Smooth muscle cell (in vitro differentiated cells): ENCODE measurements around the gene ALPG. TPM values are rescaled to one million over a fixed set of nuclear protein-coding genes. Genes with fewer than 3 reads are reported as not detected.

Experiments used
- DNase-seq: peaks from one replicate; lab custom pipeline; 2025; ENCODE audit not compliant: unreplicated experiment; lab: John Stamatoyannopoulos, UW
- H2AFZ ChIP-seq: fragments of 200-600 bp; sonication (generic); 2 replicates; pipeline ENCODE4 v1.6.0; 2016; ENCODE audit warnings: antibody characterized with exemption, low read depth, mild to moderate bottlenecking
- H3F3A ChIP-seq: fragments of 200-600 bp; sonication (generic); 2 replicates; pipeline ENCODE4 v1.6.0; 2017; ENCODE audit warnings: antibody characterized with exemption, low read depth
- H3K27ac ChIP-seq: fragments of 200-600 bp; sonication (generic); 2 replicates; pipeline ENCODE4 v1.5.1; 2016; ENCODE audit warnings: low read depth, mild to moderate bottlenecking
- H3K27me3 ChIP-seq: fragments of 200-600 bp; sonication (generic); 2 replicates; pipeline ENCODE4 v1.6.1; 2016; ENCODE audit warnings: low read depth, mild to moderate bottlenecking
- H3K36me3 ChIP-seq: fragments of 200-600 bp; sonication (generic); 2 replicates; pipeline ENCODE4 v1.5.1; 2016; ENCODE audit warnings: low read depth
- H3K4me1 ChIP-seq: fragments of 200-600 bp; sonication (generic); 2 replicates; pipeline ENCODE4 v1.5.1; 2016; ENCODE audit warnings: low read depth
- H3K4me2 ChIP-seq: fragments of 200-600 bp; sonication (generic); 2 replicates; pipeline ENCODE4 v1.6.0; 2016; ENCODE audit warnings: mild to moderate bottlenecking
- H3K4me3 ChIP-seq: fragments of 200-600 bp; sonication (generic); 2 replicates; pipeline ENCODE4 v1.5.1; 2016; ENCODE audit warnings: mild to moderate bottlenecking
- H3K79me2 ChIP-seq: fragments of 200-600 bp; sonication (generic); 2 replicates; pipeline ENCODE4 v1.6.0; 2016; ENCODE audit warnings: low read depth, mild to moderate bottlenecking
- H3K9ac ChIP-seq: fragments of 200-600 bp; sonication (generic); 2 replicates; pipeline ENCODE4 v1.6.0; 2016; ENCODE audit warnings: low read depth
- H3K9me3 ChIP-seq: fragments of 200-600 bp; sonication (generic); replicated peaks from 2 replicates; pipeline ENCODE4 v1.5.1; 2016; ENCODE audit warnings: low read depth
- H4K20me1 ChIP-seq: fragments of 200-600 bp; sonication (generic); 2 replicates; pipeline ENCODE4 v1.6.0; 2016; ENCODE audit warnings: low read depth
- WGBS: methylation state at CpG from one replicate; pipeline ENCODE4 v1.1.7; 2016; ENCODE audit warnings: low lambda C conversion rate; 5-methylcytosine and 5-hydroxymethylcytosine counted together
- polyA plus RNA-seq: library from polyadenylated mRNA; unstranded; fragments of >200 nt; fragmentation: Nextera tagmentation; extraction: Ambion mirVana; gene quantifications from 2 replicates; pipeline ENCODE4 v1.2.1, GENCODE V29; 2016
- total RNA-seq: library from RNA; depleted of rRNA; stranded (reverse); fragments of >200 nt; gene quantifications from 2 replicates; pipeline ENCODE4 v1.2.3, GENCODE V29; 2014
- TF ChIP-seq, protein P1 (sequence below): fragments of 200-600 bp; sonication (generic); IDR thresholded peaks from 2 replicates; pipeline ENCODE4 v1.5.1; 2017; ENCODE audit warnings: borderline replicate concordance, mild to moderate bottlenecking, antibody characterized with exemption; ENCODE audit not compliant: insufficient read depth, poor library complexity, severe bottlenecking

Gene ALPG
- total and polyA plus RNA-seq, 2 experiments from 2014 or later = not detected

DNA sequence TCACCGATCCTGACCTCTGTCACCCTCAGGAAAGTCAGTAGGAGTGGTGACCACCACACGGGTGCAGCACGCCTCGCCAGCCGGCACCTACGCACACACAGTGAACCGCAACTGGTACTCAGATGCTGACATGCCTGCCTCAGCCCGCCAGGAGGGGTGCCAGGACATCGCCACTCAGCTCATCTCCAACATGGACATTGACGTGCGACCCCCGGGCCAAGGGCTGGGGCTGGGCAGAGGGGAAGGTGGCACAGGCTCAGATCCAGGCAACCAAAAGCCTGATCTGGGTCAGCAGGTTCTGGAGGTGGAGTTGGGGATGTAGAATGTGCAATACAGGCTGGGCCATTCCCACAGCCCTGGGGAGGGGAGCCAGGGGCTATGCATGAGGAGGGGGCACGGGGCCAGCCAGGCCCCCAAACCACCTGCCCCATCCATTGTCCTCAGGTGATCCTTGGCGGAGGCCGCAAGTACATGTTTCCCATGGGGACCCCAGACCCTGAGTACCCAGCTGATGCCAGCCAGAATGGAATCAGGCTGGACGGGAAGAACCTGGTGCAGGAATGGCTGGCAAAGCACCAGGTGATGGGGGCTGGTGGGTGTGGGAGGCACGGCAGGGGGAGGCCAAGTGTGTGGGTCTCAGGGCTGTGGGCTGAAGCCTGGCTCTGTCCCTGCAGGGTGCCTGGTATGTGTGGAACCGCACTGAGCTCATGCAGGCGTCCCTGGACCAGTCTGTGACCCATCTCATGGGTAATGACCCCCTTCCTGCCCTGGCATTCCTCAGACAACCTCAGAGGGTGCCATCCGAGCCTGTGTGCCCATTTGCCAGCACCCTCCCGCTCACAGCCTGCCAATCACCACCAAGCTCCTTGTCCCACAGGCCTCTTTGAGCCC is 50.7 kb downstream of the ALPG start:
- no peak for DNase-seq
- 82% methylated on average over 21 of the region's 21 CpGs for WGBS
- H3K9me3 ChIP-seq = no peaks in the 10 kb centered on the region
- no peak overlapping the region for H2AFZ ChIP-seq
- no peak overlapping the region for H3K4me3 ChIP-seq
- H3F3A ChIP-seq = no peaks in the 10 kb centered on the region
- H3K9ac ChIP-seq = no peak overlapping the region
- no peaks in the 10 kb centered on the region for H4K20me1 ChIP-seq
- TF ChIP-seq, protein P1, sequence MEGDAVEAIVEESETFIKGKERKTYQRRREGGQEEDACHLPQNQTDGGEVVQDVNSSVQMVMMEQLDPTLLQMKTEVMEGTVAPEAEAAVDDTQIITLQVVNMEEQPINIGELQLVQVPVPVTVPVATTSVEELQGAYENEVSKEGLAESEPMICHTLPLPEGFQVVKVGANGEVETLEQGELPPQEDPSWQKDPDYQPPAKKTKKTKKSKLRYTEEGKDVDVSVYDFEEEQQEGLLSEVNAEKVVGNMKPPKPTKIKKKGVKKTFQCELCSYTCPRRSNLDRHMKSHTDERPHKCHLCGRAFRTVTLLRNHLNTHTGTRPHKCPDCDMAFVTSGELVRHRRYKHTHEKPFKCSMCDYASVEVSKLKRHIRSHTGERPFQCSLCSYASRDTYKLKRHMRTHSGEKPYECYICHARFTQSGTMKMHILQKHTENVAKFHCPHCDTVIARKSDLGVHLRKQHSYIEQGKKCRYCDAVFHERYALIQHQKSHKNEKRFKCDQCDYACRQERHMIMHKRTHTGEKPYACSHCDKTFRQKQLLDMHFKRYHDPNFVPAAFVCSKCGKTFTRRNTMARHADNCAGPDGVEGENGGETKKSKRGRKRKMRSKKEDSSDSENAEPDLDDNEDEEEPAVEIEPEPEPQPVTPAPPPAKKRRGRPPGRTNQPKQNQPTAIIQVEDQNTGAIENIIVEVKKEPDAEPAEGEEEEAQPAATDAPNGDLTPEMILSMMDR = no peak
- H3K27ac ChIP-seq = no peak overlapping the region
- H3K79me2 ChIP-seq = no peaks in the 10 kb centered on the region
- peaks cover 21% of the 10 kb centered on the region for H3K27me3 ChIP-seq
- H3K36me3 ChIP-seq = no peaks in the 10 kb centered on the region
- H3K4me2 ChIP-seq = no peak overlapping the region
- no peaks in the 10 kb centered on the region for H3K4me1 ChIP-seq

DNA sequence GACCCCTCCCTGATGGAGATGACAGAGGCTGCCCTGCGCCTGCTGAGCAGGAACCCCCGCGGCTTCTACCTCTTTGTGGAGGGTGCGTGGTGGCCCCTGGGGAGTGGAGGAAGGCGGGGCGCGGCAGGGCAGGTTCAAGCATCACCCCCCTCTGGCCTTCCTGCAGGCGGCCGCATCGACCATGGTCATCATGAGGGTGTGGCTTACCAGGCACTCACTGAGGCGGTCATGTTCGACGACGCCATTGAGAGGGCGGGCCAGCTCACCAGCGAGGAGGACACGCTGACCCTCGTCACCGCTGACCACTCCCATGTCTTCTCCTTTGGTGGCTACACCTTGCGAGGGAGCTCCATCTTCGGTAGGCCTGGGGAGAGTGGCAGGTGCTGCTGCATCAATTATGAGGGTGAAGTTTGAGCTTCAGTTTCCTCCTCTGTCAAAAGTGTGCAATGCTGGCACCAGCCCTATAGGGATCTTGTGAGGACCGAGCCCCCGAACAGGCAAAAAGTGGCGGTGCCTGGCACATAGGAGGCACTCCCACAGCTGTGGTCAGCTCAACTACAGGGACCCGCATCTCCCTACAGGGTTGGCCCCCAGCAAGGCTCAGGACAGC is 51.5 kb downstream of the ALPG start:
- Histone ChIP-seq H3K9me3 (no peaks in the 10 kb centered on the region), H3F3A (no peaks in the 10 kb centered on the region), H4K20me1 (no peaks in the 10 kb centered on the region), H3K27ac (no peak overlapping the region), H3K27me3 (peaks cover 26% of the 10 kb centered on the region), H3K79me2 (no peaks in the 10 kb centered on the region), H3K4me3 (no peak overlapping the region), H2AFZ (no peak overlapping the region), H3K36me3 (no peaks in the 10 kb centered on the region), H3K9ac (no peak overlapping the region), H3K4me1 (no peaks in the 10 kb centered on the region), H3K4me2 (no peak overlapping the region)
- TF ChIP-seq, protein P1 = no peak
- no peak for DNase-seq
- WGBS = 95% methylated on average over 25 of the region's 25 CpGs

DNA sequence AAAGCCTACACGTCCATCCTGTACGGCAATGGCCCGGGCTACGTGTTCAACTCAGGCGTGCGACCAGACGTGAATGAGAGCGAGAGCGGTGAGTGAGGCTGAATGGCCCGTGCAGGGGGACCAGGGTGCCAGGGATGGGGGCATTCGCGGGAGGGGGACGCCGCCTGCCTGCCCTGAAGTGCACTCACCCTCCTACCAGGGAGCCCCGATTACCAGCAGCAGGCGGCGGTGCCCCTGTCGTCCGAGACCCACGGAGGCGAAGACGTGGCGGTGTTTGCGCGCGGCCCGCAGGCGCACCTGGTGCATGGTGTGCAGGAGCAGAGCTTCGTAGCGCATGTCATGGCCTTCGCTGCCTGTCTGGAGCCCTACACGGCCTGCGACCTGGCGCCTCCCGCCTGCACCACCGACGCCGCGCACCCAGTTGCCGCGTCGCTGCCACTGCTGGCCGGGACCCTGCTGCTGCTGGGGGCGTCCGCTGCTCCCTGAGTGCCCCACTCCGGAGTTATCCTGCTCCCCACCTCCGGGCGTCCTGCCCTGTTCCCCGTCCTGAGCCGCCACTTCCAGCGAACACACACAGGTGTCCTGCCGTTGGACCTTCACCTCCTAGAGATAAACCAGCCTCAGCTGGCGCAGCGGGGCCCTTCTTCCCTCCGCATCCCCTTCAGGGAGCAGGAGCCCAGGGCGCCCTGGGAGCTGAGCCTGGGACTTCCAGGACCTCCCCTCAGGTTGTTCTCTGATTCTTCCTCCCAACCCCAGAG is 52.2 kb downstream of the ALPG start:
- WGBS = 96% methylated on average over 47 of the region's 56 CpGs

More for the DNA sequence above, 52.2 kb downstream of the ALPG start:
- no peak overlapping the region for H3K9ac ChIP-seq
- H2AFZ ChIP-seq = no peak overlapping the region
- H3K4me2 ChIP-seq = no peak overlapping the region
- no peaks in the 10 kb centered on the region for H3K9me3 ChIP-seq
- no peaks in the 10 kb centered on the region for H3F3A ChIP-seq
- H3K36me3 ChIP-seq = no peaks in the 10 kb centered on the region
- H3K4me1 ChIP-seq = no peaks in the 10 kb centered on the region
- H4K20me1 ChIP-seq = no peaks in the 10 kb centered on the region
- TF ChIP-seq, protein P1 = no peak
- no peak for DNase-seq
- H3K79me2 ChIP-seq = no peaks in the 10 kb centered on the region
- H3K27me3 ChIP-seq = peaks cover 20% of the 10 kb centered on the region
- no peak overlapping the region for H3K4me3 ChIP-seq
- H3K27ac ChIP-seq = no peak overlapping the region
